BJ (cell line): Measurements from ENCODE around the gene DTYMK. TPM values are rescaled to one million over a fixed set of nuclear protein-coding genes. Genes with fewer than 3 reads are reported as not detected.
A peak's percentile ranks its signal among the peaks of the same experiment; 100 is the strongest.

Experiments used
- CTCF ChIA-PET: fragments of 350-600 bp; formaldehyde crosslinking; extraction: SDS; loops from one replicate; lab custom pipeline; 2021; ENCODE audit warnings: antibody characterized with exemption, inconsistent platforms; lab: Yijun Ruan, JAX
- POLR2A ChIA-PET: fragments of 300-600 bp; sonication (Branson Sonifier 250); formaldehyde crosslinking; extraction: SDS; loops from one replicate; lab custom pipeline; 2021; ENCODE audit warnings: antibody characterized with exemption; lab: Charles Lee
- DNase-seq: peaks from one replicate; pipeline ENCODE4 v3.0.0-alpha.2; 2011; ENCODE audit warnings: low read depth
- H3K27me3 ChIP-seq: 2 replicates; pipeline ENCODE4 v1.6.0; 2011; ENCODE audit warnings: low read length; ENCODE audit not compliant: control insufficient read depth, insufficient read depth
- H3K36me3 ChIP-seq: 2 replicates; pipeline ENCODE4 v1.5.1; 2011; ENCODE audit warnings: low read length; ENCODE audit not compliant: control insufficient read depth, insufficient read depth
- H3K4me3 ChIP-seq: 2 replicates; pipeline ENCODE4 v1.5.1; 2011; ENCODE audit warnings: low read depth, mild to moderate bottlenecking, control low read depth, low read length
- CTCF ChIP-seq: IDR thresholded peaks from 2 replicates; pipeline ENCODE4 v1.5.1; 2011; ENCODE audit warnings: low read depth, mild to moderate bottlenecking, control low read depth, inconsistent platforms, low read length, moderate library complexity; ENCODE audit not compliant: insufficient read depth
- polyA plus RNA-seq: library from polyadenylated mRNA; depleted of rRNA; stranded (reverse); fragments of >200 nt; gene quantifications from 2 replicates; pipeline ENCODE4 v1.2.3, GENCODE V29; 2011

The DTYMK gene
- polyA plus RNA-seq, 1 experiment, result 43.8 TPM

- Histone ChIP-seq H3K27me3 (no peaks in the 10 kb centered on the region), H3K36me3 (peaks cover 17% of the 10 kb centered on the region), H3K4me3 (peak within 1 kb of the TSS; percentile 94)
- CTCF ChIA-PET, result interaction anchor here (1.4 to 2.0 kb wide), 2 partner anchors 10 to 12 kb away, joined by 3 to 4 read pairs; no protein-coding TSS in a partner anchor
- TF ChIP-seq CTCF, result no peak
- DNase-seq, result no peak
- POLR2A ChIA-PET, result no interaction called here
Observed at GRCh38 chr2:241637018-241637794, 49.4 kb downstream of the DTYMK start, which contains the start of the genes ATG4B and THAP4. ATG4B (plus strand) TSS chr2:241637693; CDS start chr2:241637715, 22 bp downstream. THAP4 (minus strand) TSS chr2:241637158; CDS start chr2:241637017, 141 bp downstream.

- CTCF ChIA-PET, result no interaction called here
- TF ChIP-seq CTCF, result no peak
- no peak for DNase-seq
- Histone ChIP-seq H3K36me3 (peaks cover 17% of the 10 kb centered on the region), H3K4me3 (peak overlapping the region; percentile 94), H3K27me3 (no peaks in the 10 kb centered on the region)
- POLR2A ChIA-PET, result interaction anchor here (0.7 kb wide), 1 partner anchor 18 kb away, joined by 9 read pairs; no protein-coding TSS in a partner anchor
Observed at GRCh38 chr2:241636182-241637017, 50.2 kb downstream of the DTYMK start.

GRCh38 chr2:241635756-241636155, 50.9 kb downstream of the DTYMK start:
- no peak for DNase-seq
- ChIA-PET CTCF (no interaction called here), POLR2A (interaction anchor here (0.7 kb wide), 1 partner anchor 19 kb away, joined by 9 read pairs; no protein-coding TSS in a partner anchor)
- no peaks in the 10 kb centered on the region for H3K27me3 ChIP-seq
- H3K36me3 ChIP-seq, result peaks cover 17% of the 10 kb centered on the region
- no peak for TF ChIP-seq CTCF
- peak overlapping the region; percentile 94 for H3K4me3 ChIP-seq

GRCh38 chr2:241633561-241633960, 53.1 kb downstream of the DTYMK start:
- Histone ChIP-seq H3K36me3 (peaks cover 15% of the 10 kb centered on the region), H3K27me3 (no peaks in the 10 kb centered on the region), H3K4me3 (no peak overlapping the region)
- no peak for TF ChIP-seq CTCF
- DNase-seq, result no peak
- POLR2A ChIA-PET, result no interaction called here
- CTCF ChIA-PET, result no interaction called here
